Measurements from ENCODE around the gene WFDC1.
A peak's percentile ranks its signal among the peaks of the same experiment; 100 is the strongest.

Gene WFDC1

GRCh38 chr16:84274515-84274914 is 20.2 kb upstream of the WFDC1 start:
- DNase-seq = no peak

GRCh38 chr16:84275585-84276151 is 19.0 kb upstream of the WFDC1 start:
- no peak for DNase-seq

DNA sequence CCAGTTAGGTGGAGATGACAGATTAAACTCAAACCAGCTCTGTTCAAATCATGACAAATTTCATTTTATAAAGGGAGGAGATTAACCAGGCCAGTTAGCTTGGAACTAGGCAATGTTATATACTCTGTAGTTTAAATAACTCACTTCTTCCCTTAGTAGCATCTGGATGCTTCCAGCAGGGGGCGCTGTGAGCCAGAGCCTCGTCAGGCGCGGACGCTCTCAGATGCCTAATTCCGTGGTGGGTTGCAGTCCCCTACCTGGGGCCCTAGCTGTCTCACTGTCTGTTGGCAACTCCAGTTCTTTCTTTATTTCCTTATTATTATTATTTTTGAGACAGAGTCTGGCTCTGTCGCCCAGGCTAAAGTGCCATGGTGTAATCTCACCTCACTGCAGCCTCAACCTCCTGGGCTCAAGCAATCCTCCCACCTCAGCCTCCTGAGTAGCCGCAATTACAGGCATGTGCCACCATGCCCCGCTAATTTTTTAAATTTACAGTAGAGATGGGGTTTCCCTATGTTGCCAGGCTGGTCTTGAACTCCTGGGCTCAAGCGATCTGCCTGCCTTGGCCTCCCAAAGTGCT is 17.3 kb upstream of the WFDC1 start:
- peak; percentile 55 to 60 for DNase-seq

DNA sequence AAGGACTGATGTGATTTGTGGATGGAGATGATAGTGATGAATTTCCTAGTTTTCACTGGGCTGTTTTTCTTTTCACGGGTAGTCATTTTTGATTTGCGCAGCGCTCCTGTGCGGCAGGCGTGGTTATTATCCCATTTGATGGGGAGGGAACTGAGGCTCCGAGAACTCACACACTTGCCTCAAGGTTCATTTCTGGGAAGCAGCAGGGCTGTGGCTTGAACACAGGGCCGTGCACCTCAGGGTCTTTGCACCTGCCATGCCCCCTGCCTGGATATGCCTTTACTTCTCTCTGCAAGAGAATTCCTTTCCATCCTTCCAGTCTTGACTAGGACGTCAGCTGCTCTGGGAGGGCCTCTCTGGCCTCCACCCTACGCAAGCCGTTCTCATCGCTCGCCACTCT is 16.3 kb upstream of the WFDC1 start:
- DNase-seq = no peak

DNA sequence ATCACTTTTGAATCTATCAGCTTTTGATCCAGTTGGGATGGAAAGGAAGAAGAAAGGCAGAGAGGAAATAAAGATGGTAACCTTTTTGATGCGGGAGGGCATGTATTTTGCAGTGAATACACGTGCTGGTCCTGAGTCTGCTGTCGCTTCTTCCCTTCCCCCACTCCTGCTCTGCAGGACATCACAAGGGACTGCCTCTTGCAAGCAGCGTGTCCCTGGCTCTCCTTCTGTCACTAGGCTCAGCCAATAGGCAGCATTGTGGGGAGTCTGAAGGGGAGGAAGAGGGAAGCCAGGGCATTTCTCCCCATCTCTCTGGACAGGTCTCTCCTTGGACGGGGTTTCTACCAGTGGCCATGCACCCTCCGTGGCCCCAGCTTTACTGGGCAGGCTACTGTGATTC is 15.7 kb upstream of the WFDC1 start:
- no peak for DNase-seq

GRCh38 chr16:84279881-84280280 is 14.8 kb upstream of the WFDC1 start:
- DNase-seq = no peak

GRCh38 chr16:84281074-84281473 is 13.6 kb upstream of the WFDC1 start:
- peak in 1 of 2 donors; percentile 10 for DNase-seq

GRCh38 chr16:84282533-84282932 is 12.1 kb upstream of the WFDC1 start:
- no peak for DNase-seq

DNA sequence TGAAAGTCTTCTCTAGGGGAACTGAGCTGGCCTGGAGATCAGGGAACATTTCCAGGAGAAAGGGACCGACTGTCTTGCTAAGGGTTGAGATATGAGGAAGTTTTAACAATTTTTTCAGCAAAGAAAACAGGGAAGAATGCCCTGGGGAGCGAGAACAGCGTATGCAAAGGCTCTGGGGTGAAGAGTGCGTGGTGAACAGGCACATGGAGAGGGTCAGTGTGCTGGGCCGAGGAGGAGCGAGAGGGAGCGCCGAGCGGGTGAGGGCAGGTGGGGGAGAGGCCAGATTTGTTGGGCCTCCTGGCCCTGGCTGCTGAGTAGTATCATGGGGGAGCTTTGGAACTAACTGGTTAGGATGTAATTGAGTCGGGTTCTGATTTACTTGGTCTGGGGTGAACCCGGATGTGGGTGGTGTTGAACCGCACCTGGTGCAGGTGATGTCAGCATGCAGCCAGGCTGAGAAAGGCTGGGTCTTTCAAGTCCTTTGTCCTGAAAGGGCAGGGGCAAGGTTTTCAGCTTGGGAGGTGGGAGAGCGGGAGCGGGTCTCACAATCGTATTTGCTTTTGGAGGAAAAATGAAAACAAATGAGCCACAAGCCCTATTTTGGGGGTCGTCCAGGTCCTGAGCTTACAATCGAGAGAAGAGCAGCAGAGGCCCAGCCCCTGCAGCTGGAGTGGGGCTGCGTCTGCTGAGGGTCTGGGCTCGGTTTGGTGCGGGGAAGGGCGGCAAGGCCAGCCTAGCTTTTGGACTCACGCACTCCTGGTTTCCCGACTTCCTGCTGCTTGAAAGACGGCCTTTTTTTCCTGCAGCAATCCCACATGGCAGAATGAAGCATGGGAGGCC is 11.1 kb upstream of the WFDC1 start:
- DNase-seq = no peak

DNA sequence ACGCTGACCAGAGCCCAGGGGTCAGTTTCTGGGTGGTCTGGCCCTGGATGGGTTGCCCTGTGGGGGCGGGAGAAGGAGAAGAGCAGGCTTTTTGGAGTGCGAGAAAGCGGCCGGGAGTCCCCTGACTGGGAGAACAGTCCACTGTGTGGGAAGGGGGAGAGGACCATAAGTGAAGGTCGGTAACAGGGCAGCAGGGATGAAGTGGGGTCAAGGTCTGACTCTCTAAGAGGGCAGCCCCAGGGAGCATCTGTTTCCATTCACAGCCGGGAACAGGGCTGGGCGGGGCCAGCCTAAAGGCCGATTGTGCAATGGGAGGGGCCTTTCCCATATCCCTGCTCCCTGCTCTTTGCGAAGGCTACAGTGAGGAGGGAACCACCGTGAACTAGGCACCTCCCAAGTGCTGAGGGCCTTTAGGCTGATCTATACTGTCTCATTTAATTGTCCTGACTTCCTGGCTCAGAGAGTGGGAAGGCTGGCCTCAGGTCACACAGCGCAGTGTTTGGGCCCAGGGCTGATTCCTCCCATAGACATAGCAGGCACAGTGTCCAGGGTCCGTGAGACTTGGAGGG is 10.4 kb upstream of the WFDC1 start:
- DNase-seq = no peak

- no peak for DNase-seq
Measured at GRCh38 chr16:84286578-84287240, 8.0 kb upstream of the WFDC1 start.

GRCh38 chr16:84288902-84289301 is 5.8 kb upstream of the WFDC1 start:
- no peak for DNase-seq

GRCh38 chr16:84291226-84291625 is 3.5 kb upstream of the WFDC1 start:
- DNase-seq = no peak

DNA sequence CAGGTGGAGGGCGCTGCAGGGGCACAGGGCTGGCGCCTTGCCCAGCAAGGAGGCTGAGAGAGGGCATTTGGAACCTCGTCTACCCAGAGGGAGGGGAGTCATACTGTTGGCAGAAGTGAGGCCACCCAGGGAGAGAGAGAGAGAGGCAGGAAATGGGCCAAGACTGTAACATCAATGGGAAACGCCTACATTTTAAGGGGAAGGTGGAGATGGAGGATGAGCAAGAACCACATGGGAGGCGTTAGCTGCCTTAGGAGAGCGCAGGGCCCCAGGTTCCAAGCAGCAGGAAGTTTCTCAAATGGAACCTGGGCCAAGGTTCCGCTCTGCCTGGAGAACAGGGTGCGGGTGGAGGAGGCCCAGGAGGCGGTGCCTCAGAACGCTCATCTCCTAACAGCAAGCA is 2.7 kb upstream of the WFDC1 start:
- DNase-seq = no peak

- DNase-seq = no peak
Measured at GRCh38 chr16:84293406-84293805, 1.3 kb upstream of the WFDC1 start.

DNA sequence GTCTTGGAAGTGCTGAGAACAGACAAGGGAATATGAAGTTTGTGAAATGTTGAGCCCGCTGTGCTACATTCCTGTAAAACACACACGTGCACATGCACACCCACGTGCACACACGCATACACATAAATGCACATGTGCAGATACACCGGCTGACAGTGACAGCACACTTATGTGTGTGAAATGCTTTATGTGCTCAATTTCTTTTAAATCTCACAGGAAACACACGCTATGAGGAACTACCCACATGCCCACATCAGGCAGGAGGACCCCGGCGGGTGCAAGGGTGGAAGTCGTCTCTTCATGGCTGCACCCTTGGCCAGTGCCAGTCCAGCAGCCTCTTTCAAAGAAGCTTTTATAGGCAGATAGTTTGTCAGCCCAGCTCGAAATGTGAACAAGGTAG is 561 bp upstream of the WFDC1 start:
- no peak for DNase-seq

GRCh38 chr16:84295203-84295860 is 654 bp downstream of the WFDC1 start:
- DNase-seq = no peak

DNA sequence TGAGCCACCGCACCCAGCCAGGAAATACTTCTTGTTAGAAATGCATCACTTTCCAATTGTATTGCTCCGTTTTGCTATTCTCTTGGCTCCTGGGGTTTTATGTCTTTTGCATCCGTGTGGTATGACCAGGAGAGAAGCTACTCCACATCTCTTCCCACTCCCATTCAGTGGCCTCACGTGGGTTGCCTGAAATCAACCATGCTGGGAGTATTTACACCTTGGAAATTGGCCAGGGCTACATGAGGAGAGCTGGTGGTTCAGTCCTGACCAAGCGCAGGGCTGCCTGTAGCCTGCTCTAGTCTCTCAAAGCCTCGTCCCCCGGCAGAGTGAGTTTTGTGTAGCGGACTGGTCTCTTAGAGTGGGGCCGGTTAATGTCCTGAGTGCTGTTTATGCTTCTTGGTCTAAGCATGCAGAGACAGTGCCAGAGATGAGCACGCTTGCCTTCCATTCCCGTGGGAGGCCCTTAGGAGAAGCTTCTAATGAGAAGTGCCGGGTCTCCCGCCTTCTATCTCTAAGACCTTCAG is 3.8 kb downstream of the WFDC1 start:
- DNase-seq = no peak

DNA sequence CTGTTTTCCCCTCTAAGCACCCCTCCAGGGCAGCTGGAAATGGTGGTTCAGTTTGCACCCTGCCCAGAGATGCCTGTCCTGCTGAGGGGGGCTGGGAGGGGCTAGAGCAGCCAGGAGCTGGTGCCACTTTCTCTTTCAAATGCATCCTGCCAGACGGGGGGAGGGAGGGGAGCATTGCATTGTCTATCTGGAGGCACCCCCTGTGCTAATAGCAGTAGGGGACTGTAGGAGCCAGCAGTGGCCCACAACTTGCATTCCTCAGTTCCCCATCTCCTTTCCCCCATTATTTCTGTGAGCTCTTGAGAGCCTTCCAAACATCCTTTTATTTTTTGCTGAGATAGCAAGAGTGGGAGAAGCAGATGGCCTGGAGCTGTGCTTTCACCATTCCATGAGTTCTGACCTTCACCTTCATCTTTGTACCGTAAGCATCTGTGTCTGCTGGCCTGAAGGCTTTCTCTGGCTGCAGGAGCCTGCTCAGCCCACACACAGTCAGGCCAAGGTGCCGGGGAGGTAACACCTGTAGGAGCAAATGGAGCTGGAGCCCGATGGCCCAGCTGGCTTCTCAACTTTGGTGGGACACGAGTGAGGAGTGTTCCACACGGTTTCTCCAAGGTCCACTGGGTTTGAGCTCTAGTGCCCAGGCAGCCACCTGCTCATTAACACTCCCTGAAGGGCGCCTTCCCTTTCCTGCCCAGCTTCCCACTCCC is 5.2 kb downstream of the WFDC1 start:
- DNase-seq = no peak

DNA sequence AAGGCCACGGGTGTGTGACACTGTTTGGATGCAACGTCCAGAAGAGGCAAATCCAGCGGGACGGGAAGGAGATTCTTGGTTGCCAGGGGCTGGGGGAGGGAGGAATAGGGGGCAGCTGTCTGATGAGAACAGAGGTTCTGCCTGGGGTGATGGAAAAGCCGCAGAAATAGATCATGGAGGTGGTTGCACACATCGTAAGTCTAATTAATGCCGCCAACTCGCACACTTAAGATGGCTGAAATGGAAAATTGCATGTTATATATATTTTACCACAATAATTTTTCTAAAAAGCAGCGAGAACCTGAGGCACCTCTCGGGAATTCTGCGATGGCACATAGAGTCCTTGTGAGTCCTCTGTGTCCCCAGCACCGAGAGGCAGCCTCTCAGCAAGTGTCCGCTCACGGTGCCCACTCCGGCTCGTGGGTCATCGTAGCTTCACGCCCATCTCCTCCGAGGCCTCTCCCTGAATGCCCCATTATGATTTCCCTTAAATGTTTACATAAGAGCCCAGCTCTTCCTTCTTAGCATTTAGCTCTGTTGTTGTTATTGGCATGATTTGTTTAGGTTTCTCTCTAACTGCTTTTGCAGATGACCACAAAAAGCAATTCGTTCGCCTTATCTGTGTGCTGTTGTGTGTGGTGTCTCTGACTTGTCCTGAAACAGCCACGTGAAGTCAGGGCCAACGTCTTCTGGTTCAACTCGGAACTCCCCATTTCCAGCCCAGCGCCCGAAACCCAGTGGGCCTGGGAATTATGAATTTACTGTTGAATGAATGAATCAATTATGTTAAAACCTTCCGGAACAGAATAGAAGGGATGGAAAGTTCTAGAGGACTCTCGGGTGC is 7.7 kb downstream of the WFDC1 start:
- no peak for DNase-seq

- DNase-seq = no peak
Measured at GRCh38 chr16:84303023-84303422, 8.3 kb downstream of the WFDC1 start.

All from CD4-positive, alpha-beta T cell treated with Interleukin-1 beta for 1 hour (primary cell).